NCI-H748 treated with DMSO at 0.1 percent for 48 hours (cell line): ENCODE results near the gene ZNF536.
"Not testable (repeated sequence)": the region's sequence is repeated elsewhere in the genome, so short reads cannot be mapped to it uniquely, and the experiment has no call there.

Experiments
- DNase-seq: peaks from one replicate; lab custom pipeline; 2025; lab: John Stamatoyannopoulos, UW

Gene ZNF536

DNA sequence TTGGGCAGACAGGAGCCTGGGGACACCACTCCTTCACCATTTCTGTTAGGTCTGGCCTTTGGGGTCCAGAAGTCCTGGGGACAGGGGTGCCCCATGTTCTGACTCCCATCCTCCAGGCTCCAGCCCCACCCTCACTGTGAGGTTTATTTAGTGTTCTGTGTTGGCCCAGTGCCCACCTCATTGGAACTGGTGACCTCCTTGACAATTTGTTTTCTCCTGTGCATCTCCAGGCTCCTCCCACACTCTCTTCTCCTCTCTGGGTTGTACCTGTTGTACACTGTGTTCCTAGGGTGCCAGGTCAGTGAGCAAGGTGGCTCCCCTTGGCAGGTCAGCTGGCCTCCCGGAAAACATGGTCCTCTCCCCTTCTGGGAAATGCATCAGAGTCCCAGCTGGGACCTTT is 110.8 kb downstream of the ZNF536 start:
- DNase-seq = no peak

DNA sequence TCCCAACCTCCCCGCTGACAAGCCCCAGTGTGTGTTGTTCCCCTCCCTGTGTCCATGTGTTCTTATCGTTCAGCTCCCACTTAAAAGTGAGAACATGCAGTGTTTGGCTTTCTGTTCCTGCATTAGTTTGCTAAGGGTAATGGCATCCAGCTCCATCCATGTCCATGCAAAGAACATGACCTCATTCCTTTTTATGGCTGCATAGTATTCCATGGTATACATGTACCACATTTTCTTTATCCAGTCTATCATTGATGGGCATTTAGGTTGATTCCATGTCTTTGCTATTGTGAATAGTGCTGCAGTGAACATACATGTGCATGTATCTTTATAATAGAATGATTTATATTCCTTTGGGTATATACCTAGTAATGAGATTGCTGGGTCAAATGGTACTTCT is 114.1 kb downstream of the ZNF536 start:
- not testable (repeated sequence) for DNase-seq

- no peak for DNase-seq
Measured at GRCh38 chr19:30487178-30487577, 115.0 kb downstream of the ZNF536 start.

DNA sequence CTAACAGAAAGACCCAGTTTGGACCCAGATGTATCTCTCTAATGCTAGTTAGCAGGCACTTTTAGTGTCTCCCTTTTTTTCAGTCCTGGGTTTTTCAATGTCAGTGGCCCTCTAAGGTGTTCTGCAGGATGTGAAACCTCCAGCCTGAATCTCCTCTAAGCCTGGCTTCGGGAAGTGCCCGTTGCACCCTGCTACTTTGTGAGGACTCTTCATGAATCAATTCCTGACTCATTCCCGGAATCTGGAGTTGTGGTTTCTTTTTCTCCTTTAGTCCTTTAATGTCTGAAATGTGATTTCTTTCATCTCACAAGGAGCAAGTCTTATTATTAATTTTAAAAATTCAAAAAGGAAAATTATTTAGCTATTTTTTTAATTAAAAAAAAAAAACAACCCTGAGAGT is 116.0 kb downstream of the ZNF536 start:
- no peak for DNase-seq

- no peak for DNase-seq
Measured at GRCh38 chr19:30490760-30491159, 118.6 kb downstream of the ZNF536 start.

DNA sequence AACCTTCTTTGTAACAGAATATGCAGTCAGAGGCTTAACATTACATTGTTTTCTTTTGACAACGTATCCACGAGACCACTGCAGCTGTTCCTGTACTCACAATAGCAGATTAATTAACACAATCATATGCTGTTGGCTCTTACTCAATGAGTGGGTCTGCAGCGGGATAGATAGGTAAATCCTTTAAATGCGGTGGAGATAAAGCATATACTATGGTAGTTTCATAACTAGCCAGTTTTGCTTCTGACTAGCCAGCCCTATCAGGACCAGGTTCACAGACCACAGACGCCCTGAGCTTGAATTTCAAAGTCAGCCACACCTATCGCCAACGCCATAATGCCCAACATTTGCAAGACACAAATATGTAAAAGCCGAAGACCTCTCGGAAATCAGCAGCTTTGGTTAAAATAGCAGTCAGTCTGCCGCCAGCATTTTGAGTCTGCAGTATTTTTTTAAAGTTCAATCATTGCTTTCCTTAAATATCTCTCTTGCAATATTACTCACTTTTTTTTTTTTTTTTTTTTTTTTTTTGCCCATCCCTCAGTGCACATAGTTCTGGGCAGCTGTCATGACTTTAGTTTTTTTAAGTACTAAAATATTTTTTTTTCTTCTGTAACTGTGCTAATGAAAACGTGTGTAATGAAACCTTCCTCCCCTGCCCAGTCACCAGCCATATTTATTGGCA is 120.5 kb downstream of the ZNF536 start:
- peak; percentile 76 for DNase-seq

- DNase-seq = peak; percentile 88
Measured at GRCh38 chr19:30497034-30497433, 124.8 kb downstream of the ZNF536 start.

DNA sequence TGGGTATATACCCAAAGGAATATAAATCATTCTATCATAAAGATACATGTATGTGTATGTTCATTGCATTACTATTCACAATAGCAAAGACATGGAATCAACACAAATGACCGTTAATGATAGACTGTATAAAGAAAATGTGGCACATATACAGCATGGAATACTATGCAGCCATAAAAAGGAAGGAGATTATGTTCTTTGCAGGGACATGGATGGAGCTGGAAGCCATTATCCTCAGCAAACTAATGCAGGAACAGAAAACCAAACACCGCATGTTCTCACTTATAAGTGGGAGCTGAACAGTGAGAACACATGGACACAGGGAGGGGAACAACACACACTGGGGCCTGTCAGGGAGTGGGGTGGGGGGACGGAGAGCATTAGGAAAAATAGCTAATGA is 125.9 kb downstream of the ZNF536 start:
- DNase-seq = not testable (repeated sequence)

- no peak for DNase-seq
Measured at GRCh38 chr19:30498707-30499106, 126.5 kb downstream of the ZNF536 start.

- DNase-seq = no peak
Measured at GRCh38 chr19:30504272-30504671, 132.1 kb downstream of the ZNF536 start.

- peak; percentile 98 for DNase-seq
Measured at GRCh38 chr19:30512176-30513081, 140.2 kb downstream of the ZNF536 start.

DNA sequence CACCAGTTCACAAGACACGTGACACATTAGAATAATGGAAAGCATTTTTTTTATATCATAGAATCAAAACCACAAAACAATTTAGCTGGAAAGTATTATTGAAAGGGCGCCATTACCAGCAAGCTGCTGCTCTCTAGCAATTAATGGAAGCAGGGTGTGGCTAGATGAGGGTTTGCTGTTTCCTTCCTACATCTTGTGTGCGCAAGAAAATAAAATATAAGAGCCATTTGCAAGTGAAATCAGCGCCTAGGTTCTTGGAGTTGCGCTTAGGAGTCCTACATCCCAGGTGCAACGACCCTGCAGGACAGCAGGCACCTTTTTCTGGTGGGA is 140.9 kb downstream of the ZNF536 start:
- DNase-seq = peak; percentile 92

GRCh38 chr19:30516111-30516510 is 143.9 kb downstream of the ZNF536 start:
- no peak for DNase-seq

GRCh38 chr19:30516531-30516930 is 144.3 kb downstream of the ZNF536 start:
- DNase-seq = no peak

DNA sequence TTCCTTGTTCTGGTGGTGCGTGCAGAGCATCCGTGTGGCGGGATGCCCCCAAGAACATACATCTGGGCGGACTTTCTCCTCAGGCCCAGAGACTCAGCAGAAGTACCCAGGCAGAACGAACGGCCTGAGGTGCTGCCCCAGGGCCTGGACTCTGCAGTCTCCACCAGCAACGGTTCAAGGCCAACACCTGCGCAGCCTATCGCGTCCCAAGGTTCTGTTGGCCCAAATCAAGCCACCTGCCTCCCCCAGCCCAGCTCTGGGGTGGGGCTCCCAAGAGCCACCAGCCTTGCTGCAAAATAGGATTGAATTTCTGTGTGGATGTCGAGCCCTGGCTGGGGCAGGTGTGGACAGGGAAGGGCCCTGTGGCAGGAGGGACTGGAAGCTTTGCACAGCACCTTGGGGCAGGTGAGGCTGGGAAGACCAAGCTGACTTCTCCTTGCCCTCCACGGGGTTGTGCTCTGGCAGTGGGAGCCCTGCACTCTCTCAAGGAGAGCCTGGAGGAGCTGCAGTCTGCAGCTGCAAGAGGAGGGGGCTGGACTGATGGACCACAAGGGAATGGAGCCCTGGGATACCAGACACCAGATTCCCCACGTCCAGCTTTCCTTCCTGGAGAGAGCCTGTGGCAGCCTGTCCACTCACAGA is 146.9 kb downstream of the ZNF536 start:
- no peak for DNase-seq

- no peak for DNase-seq
Measured at GRCh38 chr19:30519607-30520205, 147.5 kb downstream of the ZNF536 start.

- DNase-seq = no peak
Measured at GRCh38 chr19:30520735-30521479, 148.7 kb downstream of the ZNF536 start.

DNA sequence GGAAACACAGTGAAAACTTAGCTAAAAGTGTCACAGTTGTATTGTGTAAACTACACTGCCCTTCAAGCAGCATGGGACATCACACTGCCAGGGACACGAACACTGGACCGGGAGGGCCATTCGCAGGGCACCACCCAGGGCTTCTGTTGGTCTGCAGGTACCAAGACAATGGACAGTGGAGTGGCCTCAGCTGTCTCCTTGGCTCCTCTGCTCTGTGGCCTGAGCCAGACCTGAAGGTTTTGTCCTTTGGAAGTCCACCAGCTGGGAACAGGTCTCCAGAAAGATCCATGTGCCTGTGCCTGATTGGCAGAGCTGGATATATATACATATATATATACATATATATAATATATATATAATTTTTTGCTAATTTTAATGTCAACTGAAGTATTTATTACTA is 149.8 kb downstream of the ZNF536 start:
- no peak for DNase-seq

- peak; percentile 19 for DNase-seq
Measured at GRCh38 chr19:30522341-30522740, 150.2 kb downstream of the ZNF536 start.

GRCh38 chr19:30523791-30524190 is 151.6 kb downstream of the ZNF536 start:
- DNase-seq = no peak

- DNase-seq = no peak
Measured at GRCh38 chr19:30525383-30525782, 153.2 kb downstream of the ZNF536 start.

DNA sequence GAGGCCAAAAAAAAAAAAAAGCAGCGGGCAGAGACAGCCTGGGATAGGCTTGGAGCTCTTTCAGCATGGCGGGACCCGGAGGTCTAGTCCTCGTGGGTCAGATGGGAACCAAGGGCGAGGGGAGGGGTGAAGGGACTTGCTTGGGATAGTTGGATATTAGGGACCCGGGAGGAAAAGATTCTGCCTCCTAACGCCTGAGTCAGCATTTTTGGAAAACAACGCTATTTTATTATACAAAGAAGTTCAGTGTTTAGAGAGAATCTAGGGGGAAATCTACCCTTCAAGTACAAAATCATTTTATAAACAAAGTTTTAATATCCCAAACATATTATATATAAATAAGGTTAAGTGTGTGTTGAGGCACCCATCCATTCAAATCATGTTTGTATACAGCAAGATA is 156.7 kb downstream of the ZNF536 start:
- DNase-seq = no peak
